Hepatic stellate cell (primary cell): ENCODE data around the gene CXADR.
"Not testable (repeated sequence)": the region's sequence is repeated elsewhere in the genome, so short reads cannot be mapped to it uniquely, and the experiment has no call there.

Source experiments
- DNase-seq: peaks from one replicate; pipeline ENCODE4 v3.0.0; 2011; ENCODE audit warnings: low spot score

CXADR gene

DNA sequence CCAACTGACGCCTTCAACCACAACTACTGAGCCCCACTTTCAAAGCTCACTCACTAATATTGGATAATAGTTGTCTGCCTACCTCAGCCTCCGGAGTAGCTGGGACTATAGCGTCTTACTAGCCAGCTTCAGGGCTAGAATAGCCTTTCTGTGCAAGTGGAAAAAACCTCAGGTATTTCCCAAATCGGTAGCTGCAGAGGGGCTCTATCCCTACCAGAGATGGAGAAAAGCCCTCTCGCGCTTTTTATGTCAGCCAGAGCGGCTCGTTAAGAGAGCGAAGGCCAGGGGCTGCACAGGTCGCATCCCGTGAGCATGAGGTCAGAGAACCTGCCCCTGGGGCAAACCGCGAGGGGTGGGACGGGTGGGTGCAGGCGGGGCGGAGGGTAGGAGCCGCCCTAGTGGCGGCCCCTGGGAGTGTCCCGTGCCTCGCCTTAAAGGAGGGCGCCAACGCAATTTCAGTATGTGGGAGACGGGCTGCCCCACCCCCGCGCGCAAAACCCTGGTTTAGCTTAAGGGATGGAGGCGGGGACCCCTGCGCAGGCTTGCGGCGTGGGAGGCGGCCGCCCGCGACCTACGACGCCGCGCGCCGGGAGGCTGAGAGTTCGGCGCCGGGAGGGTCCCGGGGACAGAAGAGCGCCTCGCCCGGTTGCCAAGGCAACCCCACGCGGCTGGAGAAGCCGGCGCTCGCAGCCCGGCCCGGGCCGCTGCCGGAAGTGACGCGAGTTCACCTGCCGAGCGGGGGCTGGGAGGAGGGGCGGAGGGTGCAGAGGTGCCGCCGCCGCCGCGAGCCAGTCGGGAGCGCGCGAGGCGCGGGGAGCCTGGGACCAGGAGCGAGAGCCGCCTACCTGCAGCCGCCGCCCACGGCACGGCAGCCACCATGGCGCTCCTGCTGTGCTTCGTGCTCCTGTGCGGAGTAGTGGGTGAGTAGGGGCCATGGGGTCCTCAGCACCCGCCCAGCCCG lies at the start of gene CXADR:
CXADR (plus strand) TSS at position 791 of the 961 bp plus-strand sequence; CDS start at position 878, 87 bp downstream.
- no peak for DNase-seq

- DNase-seq = peak; percentile 30
Measured at GRCh38 chr21:17466166-17466565, 46.7 kb upstream of the CXADR start.

GRCh38 chr21:17467392-17467791 lies 45.5 kb upstream of the CXADR start:
- DNase-seq = no peak

DNA sequence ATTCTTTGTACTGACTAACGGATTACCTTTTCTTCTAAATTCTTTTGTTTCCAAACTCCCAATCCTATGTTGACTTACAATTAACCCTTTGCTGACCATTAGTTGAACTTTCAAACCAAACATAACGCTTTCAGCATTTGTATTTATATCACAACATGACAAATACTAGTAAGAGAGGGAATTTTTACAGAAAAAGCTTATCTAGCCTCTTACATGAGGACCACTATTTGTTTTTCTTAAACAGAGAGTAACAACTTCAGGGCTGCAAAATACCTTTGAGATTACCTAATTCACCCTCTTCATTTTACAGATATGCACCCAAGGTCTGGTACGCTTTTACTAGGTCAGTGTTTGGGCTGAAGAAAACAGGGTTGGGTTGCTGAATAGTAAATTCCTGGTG lies 45.0 kb upstream of the CXADR start:
- no peak for DNase-seq

GRCh38 chr21:17468698-17469097 lies 44.1 kb upstream of the CXADR start:
- DNase-seq = no peak

GRCh38 chr21:17469727-17470126 lies 43.1 kb upstream of the CXADR start:
- no peak for DNase-seq

DNA sequence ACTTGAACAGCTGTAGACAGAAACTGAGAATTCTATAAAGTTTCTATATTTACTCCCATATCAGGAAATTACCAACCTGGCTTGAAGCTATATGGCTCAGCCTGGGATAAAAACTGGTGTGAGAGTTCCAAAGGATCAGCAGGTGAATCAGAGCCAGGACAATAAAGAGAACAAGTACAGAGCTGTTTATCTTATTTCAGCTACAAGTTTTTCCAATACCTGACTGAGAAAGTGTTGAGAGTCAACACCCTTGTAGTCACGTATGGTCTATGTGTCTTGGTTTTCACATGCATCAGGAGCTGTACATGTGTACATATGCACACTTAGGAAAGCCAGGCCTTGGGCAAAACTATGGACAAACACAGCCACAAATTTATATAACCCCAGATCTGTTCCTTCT lies 40.7 kb upstream of the CXADR start:
- DNase-seq = no peak

GRCh38 chr21:17472592-17473271 lies 40.1 kb upstream of the CXADR start:
- DNase-seq = no peak

DNA sequence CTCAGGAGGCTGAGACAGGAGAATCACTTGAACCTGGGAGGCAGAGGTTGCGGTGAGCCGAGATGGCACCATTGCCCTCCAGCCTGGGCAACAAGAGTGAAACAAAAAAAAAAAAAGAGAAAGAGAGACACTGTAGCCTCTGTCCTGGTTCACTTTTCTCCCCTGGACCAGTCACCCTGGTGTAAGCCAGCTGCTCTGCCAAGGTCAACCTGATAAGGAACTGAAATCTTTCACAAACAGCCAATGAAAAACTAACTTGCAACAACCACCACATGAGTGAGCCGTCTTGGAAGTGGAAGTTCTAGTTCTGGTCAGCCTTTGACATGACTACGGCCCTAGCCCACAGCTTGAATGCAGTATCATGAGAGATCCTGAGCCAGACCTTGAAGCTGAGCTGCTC lies 36.8 kb upstream of the CXADR start:
- DNase-seq = no peak

- not testable (repeated sequence) for DNase-seq
Measured at GRCh38 chr21:17478156-17478555, 34.7 kb upstream of the CXADR start.

- DNase-seq = no peak
Measured at GRCh38 chr21:17479606-17480005, 33.2 kb upstream of the CXADR start.

DNA sequence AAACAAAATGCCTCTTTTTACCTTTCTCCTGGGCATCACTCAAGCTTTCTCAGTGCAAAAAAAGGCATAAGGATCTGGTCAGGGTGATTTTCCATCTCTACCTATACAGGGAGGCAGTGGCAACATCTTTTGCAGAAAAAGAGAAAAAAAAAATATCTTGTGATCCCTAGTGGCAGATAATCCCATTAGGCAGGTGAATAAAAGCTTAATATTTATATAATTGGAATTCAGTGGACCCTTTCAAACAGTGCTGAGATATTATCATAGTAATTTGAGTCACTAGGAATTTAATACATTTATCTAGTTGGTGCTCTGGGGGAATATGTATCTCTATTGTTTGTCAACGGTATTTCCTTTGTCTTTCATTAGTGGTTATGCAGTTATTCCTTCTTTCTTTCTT lies 29.9 kb upstream of the CXADR start:
- no peak for DNase-seq

GRCh38 chr21:17488620-17489019 lies 24.2 kb upstream of the CXADR start:
- no peak for DNase-seq

DNA sequence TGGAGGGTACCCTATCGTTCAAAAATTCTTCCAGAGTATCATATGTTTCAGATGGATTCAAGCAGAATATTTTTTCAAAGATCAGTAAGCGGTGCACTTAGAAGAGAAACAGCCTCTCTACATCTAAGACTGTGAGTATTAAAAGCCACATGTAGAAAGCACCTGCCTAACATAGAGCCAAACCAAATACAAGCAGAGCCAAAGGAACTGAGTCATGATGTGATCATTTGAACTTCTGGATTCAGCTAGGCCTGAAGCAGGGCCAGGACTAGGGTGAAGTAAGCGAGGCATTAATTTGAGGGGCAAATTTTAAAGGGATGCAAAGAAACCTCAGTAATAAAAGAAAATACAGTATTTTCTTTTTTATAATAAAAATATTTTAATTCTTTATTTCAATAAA lies 23.3 kb upstream of the CXADR start:
- DNase-seq = not testable (repeated sequence)

DNA sequence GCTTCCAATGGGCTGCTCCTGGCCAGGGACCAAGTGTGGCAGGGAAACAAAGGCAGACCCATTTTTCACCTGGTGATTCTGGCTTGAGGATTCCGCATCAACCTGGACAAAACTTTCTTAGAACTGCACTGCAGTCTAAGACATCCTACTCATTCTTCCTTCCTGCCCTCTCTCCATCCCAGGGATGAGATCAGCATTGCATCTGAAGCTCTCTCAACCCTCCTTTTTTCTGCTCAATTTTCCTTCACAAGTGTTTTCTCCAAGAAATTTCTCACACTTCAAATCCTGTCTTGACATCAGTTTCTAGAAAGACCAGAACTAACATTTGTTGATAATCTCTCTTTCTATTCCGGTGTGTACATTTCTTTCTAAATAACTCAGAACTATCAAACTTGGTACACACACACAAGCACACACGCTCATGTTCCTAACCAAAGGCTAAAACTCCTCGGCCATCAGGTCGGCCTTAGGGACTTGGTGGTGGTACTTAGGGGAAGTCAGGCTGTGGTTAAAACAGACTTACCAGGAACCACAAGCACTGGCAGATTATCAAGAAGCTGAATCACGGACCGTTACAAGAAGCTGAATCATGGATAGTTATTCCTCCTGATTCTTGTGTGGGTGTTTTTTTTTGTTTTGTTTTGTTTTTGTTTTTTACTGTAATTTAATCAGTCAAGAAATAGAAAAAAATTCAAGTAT lies 21.0 kb upstream of the CXADR start:
- DNase-seq = peak; percentile 72

GRCh38 chr21:17492415-17493168 lies 20.3 kb upstream of the CXADR start:
- DNase-seq = no peak

DNA sequence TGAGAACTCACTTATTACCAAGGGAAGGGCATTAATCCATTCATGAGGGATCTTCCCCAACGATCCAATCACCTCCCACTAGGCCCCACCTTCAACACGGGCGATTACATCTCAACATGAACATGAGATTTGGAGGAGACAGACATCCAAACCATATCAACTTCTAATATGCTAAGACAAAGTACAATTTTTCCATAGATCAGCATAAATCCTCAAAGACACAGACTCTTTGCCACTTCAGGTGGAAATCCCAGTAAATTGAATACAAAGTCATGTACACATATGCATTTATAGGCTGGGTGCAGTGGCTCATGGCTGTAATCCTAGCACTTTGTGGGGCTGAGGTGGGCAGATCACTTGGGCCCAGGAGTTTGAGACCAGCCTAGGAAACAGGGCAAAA lies 18.8 kb upstream of the CXADR start:
- DNase-seq = no peak

DNA sequence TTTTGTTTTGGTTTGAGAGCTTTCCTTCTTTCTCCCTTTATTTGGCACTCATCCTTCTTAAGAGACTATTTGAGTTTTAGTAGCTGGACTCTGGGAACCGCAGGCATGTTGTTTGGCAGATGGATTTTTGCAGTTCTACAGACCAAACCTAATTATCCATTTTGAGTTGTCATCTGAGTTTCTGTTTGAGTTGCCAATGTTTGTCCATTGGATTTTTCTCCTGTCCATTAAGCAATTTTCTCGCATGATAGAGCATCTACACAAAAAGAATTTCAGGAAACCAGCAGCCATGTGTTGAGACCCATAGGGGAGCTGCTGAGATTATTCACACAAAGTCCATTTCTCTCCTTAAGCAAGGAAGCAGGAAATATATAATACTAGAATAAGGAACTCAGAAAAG lies 17.2 kb upstream of the CXADR start:
- no peak for DNase-seq

DNA sequence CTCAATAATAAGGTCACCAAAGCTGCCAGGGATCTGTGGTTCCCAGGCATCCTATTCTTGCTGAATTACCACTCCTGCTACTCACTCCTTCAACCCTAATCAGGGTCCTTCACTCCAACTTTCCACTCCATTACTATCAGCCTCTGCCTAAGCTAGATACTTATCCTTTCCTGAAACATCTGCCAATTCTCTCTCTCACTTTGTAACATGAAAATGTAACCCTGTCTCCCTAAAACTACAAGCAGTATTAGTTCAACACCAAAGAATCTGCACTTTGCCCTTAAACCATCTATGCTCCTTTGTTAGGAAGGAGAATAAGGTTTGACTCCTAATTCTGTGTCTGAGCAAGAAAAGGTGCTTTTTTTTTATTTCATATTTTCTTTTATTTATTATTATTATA lies 15.5 kb upstream of the CXADR start:
- no peak for DNase-seq

DNA sequence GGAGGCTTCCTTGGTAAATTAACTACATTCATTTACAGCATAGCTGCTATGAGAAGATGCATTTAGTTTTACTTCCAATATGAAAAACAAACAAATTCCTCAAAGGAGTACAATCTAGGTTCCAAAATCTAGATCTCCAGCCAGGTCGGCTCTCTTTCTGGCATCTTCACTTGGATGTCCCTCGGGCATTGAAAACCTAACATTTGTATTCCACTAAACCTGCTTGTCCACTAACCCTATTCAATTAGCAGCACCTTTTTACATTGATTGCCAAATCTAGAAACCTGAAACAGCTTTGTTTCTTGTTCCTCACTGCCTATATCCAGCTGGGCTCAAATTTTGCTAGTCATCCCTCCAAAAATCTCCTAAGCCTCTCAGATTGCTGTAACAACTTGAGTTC lies 14.3 kb upstream of the CXADR start:
- no peak for DNase-seq

DNA sequence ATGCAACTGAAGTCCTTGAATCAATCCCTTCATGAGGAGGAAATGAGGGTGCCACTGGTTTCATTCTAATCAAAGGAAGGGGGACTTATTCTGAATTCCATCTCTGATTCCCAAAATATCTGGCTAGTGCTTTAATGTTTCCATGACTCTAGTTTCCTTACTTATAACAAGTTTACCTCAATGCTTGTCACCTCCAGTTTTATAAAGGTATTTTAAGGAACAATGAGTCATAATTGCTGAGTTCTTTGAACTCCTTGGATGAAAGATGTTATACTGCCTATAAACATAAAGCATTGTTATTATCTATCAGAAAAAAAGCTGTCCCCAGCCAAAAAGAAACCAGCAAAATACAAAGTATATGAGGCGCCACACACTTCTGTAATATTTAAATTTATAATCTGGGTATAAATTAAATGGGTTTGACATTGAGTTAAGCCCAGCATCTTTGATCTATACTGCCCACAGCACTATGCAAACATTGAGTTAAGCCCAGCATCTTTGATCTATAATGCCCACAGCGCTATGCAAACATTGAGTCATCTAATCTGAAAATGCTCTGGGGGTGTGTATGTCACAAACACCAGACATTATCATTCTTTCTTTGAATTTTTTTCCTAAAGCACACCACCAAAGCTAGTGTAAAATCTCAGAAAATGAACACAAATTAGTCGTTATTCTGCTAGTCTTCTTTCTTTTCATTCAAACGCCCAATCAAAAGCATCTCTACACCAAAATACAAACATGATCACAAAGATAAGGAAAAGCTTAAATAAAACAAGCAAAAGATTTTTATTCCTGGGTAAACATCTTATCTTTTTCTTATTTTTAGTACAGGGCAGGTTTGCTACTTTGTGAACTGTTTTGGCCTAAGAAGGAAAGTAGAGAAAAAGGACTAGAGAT lies 11.5 kb upstream of the CXADR start:
- no peak for DNase-seq
